CD14-positive monocyte (primary cell): ENCODE data around the gene GUCY1A1. TPM values are rescaled to one million over a fixed set of nuclear protein-coding genes. Genes with fewer than 3 reads are reported as not detected.
"Not testable (repeated sequence)": the region's sequence is repeated elsewhere in the genome, so short reads cannot be mapped to it uniquely, and the experiment has no call there.

Source experiments
- DNase-seq, 3 donors: peaks; one replicate each; pipeline ENCODE4 v3.0.0-alpha.2; 2011 to 2022
- H2AFZ ChIP-seq: 2 replicates; pipeline ENCODE4 v1.6.0; 2012; ENCODE audit warnings: mild to moderate bottlenecking, low read depth, low read length, inconsistent platforms; ENCODE audit not compliant: insufficient read depth, poor library complexity, severe bottlenecking
- H3K27ac ChIP-seq, 2 donors: 1 replicate in 1 of 2; 2 replicates in 1 of 2; pipeline ENCODE4 v1.5.1; 2012 to 2013; ENCODE audit warnings: low read length in 2 of 2, control low read depth in 1 of 2, inconsistent platforms in 1 of 2, low read depth in 1 of 2, mild to moderate bottlenecking in 1 of 2
- H3K27me3 ChIP-seq, 2 donors: one replicate each; pipeline versions ENCODE4 v1.6.0 to v1.6.1; 2011 to 2013; ENCODE audit warnings: low read length in 2 of 2; ENCODE audit not compliant: control insufficient read depth in 2 of 2, insufficient read depth in 2 of 2
- H3K36me3 ChIP-seq, 2 donors: replicated peaks in 1 of 2; 1 replicate in 1 of 2; 2 replicates in 1 of 2; pipeline versions ENCODE4 v1.5.1 to v1.6.1; 2012 to 2013; ENCODE audit warnings: low read length in 2 of 2, control low read depth in 1 of 2, inconsistent platforms in 1 of 2, mild to moderate bottlenecking in 1 of 2; ENCODE audit not compliant: insufficient read depth in 2 of 2, control insufficient read depth in 1 of 2
- H3K4me1 ChIP-seq, 2 donors: 1 replicate in 1 of 2; 2 replicates in 1 of 2; pipeline versions ENCODE4 v1.5.1 to v1.6.1; 2012 to 2013; ENCODE audit warnings: low read length in 2 of 2, control low read depth in 1 of 2, inconsistent platforms in 1 of 2, mild to moderate bottlenecking in 1 of 2, moderate library complexity in 1 of 2; ENCODE audit not compliant: insufficient read depth in 2 of 2, control insufficient read depth in 1 of 2
- H3K4me2 ChIP-seq: replicated peaks from 2 replicates; pipeline ENCODE3; 2012; ENCODE audit warnings: low read length, moderate library complexity, mild to moderate bottlenecking; ENCODE audit not compliant: poor library complexity, severe bottlenecking; ENCODE audit errors: extremely low read depth
- H3K4me3 ChIP-seq, 3 experiments: fragments of 200-600 bp in 1 of 3; sonication (generic) in 1 of 3; replicated peaks in 1 of 3; 1 replicate in 2 of 3; 2 replicates in 1 of 3; pipeline ENCODE4 v1.5.1; 2011 to 2013; ENCODE audit warnings: low read length in 3 of 3, mild to moderate bottlenecking in 3 of 3, control low read depth in 2 of 3, low read depth in 2 of 3, inconsistent platforms in 1 of 3, moderate library complexity in 1 of 3
- H3K79me2 ChIP-seq: 2 replicates; pipeline ENCODE4 v1.6.0; 2012; ENCODE audit warnings: mild to moderate bottlenecking, control low read depth, inconsistent platforms, low read length, moderate library complexity; ENCODE audit not compliant: insufficient read depth
- H3K9ac ChIP-seq: 2 replicates; pipeline ENCODE4 v1.6.0; 2017; ENCODE audit warnings: low read length, mild to moderate bottlenecking; ENCODE audit not compliant: insufficient read depth, poor library complexity, severe bottlenecking
- H3K9me3 ChIP-seq, 2 donors: replicated peaks in 1 of 2; 1 replicate in 1 of 2; 2 replicates in 1 of 2; pipeline versions ENCODE4 v1.5.1 to v1.6.1; 2012 to 2013; ENCODE audit warnings: low read length in 2 of 2, control low read depth in 1 of 2; ENCODE audit not compliant: control insufficient read depth in 1 of 2, insufficient read depth in 1 of 2
- H4K20me1 ChIP-seq: 2 replicates; pipeline ENCODE4 v1.6.0; 2012; ENCODE audit warnings: mild to moderate bottlenecking, low read length, control low read depth, moderate library complexity; ENCODE audit not compliant: insufficient read depth
- H3K27ac Mint-ChIP-seq, 7 donors: one replicate each; pipeline ENCODE4 v1.8.0; 2020; ENCODE audit warnings: mild to moderate bottlenecking in 7 of 7, mixed read lengths in 7 of 7, moderate library complexity in 6 of 7, inconsistent platforms in 2 of 7
- H3K27me3 Mint-ChIP-seq, 3 donors: one replicate each; pipeline ENCODE4 v1.8.0; 2021 to 2022; ENCODE audit warnings: low read depth in 3 of 3, mild to moderate bottlenecking in 3 of 3, mixed read lengths in 3 of 3, moderate library complexity in 3 of 3, inconsistent platforms in 1 of 3
- H3K36me3 Mint-ChIP-seq, 2 donors: one replicate each; pipeline ENCODE4 v1.8.0; 2020; ENCODE audit warnings: mixed read lengths in 2 of 2, inconsistent platforms in 1 of 2, mild to moderate bottlenecking in 1 of 2
- H3K4me1 Mint-ChIP-seq: one replicate; pipeline ENCODE4 v1.8.0; 2020; ENCODE audit warnings: mild to moderate bottlenecking, mixed read lengths
- H3K4me3 Mint-ChIP-seq, 2 donors: one replicate each; pipeline ENCODE4 v1.8.0; 2020; ENCODE audit warnings: mild to moderate bottlenecking in 2 of 2, mixed read lengths in 2 of 2, moderate library complexity in 1 of 2
- H3K9me3 Mint-ChIP-seq, 7 donors: one replicate each; pipeline ENCODE4 v1.8.0; 2020 to 2022; ENCODE audit warnings: mixed read lengths in 7 of 7, mild to moderate bottlenecking in 6 of 7, moderate library complexity in 6 of 7, inconsistent platforms in 2 of 7
- CTCF ChIP-seq: fragments of 200-600 bp; IDR thresholded peaks from one replicate; pipeline ENCODE4 v1.8.0; 2022; ENCODE audit warnings: antibody characterized with exemption, mild to moderate bottlenecking
- WGBS: methylation state at CpG from one replicate; pipeline ENCODE4 v1.1.5; 2013; ENCODE audit warnings: missing lambda C conversion rate; ENCODE audit not compliant: insufficient coverage; 5-methylcytosine and 5-hydroxymethylcytosine counted together
- intact Hi-C, 2 donors: fragments of 100-400 bp; cut with micrococcal nuclease; formaldehyde crosslinking; loops; one replicate each; pipeline versions ENCODE4 v1.15.0 to v1.15.1; 2023
- polyA plus RNA-seq, 3 donors: library from polyadenylated mRNA; depleted of rRNA in 1 of 3; unstranded in 2 of 3; stranded (reverse) in 1 of 3; fragments of 300-500 nt in 2 of 3; fragments of >200 nt in 1 of 3; fragmentation: Illumina TruSeq in 2 of 3; gene quantifications; 1 replicate in 2 of 3; 2 replicates in 1 of 3; pipeline ENCODE4 v1.2.3, GENCODE V29; 2012 to 2021

Gene GUCY1A1
- polyA plus RNA-seq, 3 donors: 0.88 to 1.2 (median 0.95) TPM

- no peak overlapping the region for H3K4me3 Mint-ChIP-seq
- Histone ChIP-seq H3K9ac (no peak overlapping the region), H3K4me3 (no peak overlapping the region), H3K4me1 (peaks cover 15 to 30% of the 10 kb centered on the region in 2 donors), H3K79me2 (no peaks in the 10 kb centered on the region), H3K27ac (no peak overlapping the region), H2AFZ (no peak overlapping the region), H3K4me2 (no peak overlapping the region), H3K36me3 (no peaks in the 10 kb centered on the region), H4K20me1 (no peaks in the 10 kb centered on the region), H3K9me3 (no peaks in the 10 kb centered on the region), H3K27me3 (no peaks in the 10 kb centered on the region)
- H3K9me3 Mint-ChIP-seq: no peaks in the 10 kb centered on the region
- H3K27me3 Mint-ChIP-seq: peaks cover 0 to 3% (median 0%) of the 10 kb centered on the region in 3 donors
- intact Hi-C loops: no loop called here
- no peaks in the 10 kb centered on the region for H3K36me3 Mint-ChIP-seq
- TF ChIP-seq CTCF: no peak
- peak overlapping the region in 1 of 7 donors; percentile 5 for H3K27ac Mint-ChIP-seq
- no peak for DNase-seq
- H3K4me1 Mint-ChIP-seq: peaks cover 33% of the 10 kb centered on the region
- no CpG with 5 or more reads among the region's 1 CpG for WGBS
Measured at GRCh38 chr4:155643087-155643486, 23.6 kb upstream of the GUCY1A1 start.

GRCh38 chr4:155646001-155646400 lies 20.6 kb upstream of the GUCY1A1 start:
- H3K9me3 Mint-ChIP-seq: peaks cover 0 to 3% (median 0%) of the 10 kb centered on the region in 7 donors
- Histone ChIP-seq H2AFZ (no peak overlapping the region), H3K4me2 (no peak overlapping the region), H3K4me1 (peaks cover 0 to 8% of the 10 kb centered on the region in 2 donors), H3K9ac (no peak overlapping the region), H3K27me3 (no peaks in the 10 kb centered on the region), H3K4me3 (no peak overlapping the region), H4K20me1 (no peaks in the 10 kb centered on the region), H3K9me3 (no peaks in the 10 kb centered on the region), H3K36me3 (no peaks in the 10 kb centered on the region), H3K79me2 (no peaks in the 10 kb centered on the region), H3K27ac (no peak overlapping the region)
- H3K27ac Mint-ChIP-seq: no peak overlapping the region
- H3K4me3 Mint-ChIP-seq: no peak overlapping the region
- no peaks in the 10 kb centered on the region for H3K36me3 Mint-ChIP-seq
- peaks cover 0 to 3% (median 0%) of the 10 kb centered on the region in 3 donors for H3K27me3 Mint-ChIP-seq
- WGBS: no CpG with 5 or more reads among the region's 2 CpGs
- no peak for DNase-seq
- peaks cover 7% of the 10 kb centered on the region for H3K4me1 Mint-ChIP-seq
- intact Hi-C loops: no loop called here
- no peak for TF ChIP-seq CTCF

- intact Hi-C loops, H4K20me1 ChIP-seq, H3K27me3 Mint-ChIP-seq, H3K4me1 Mint-ChIP-seq, H3K27ac ChIP-seq, H3K36me3 Mint-ChIP-seq, H2AFZ ChIP-seq, H3K4me3 Mint-ChIP-seq, H3K79me2 ChIP-seq, H3K9me3 ChIP-seq, H3K4me1 ChIP-seq, H3K9ac ChIP-seq, H3K36me3 ChIP-seq, H3K27me3 ChIP-seq, H3K4me2 ChIP-seq, H3K9me3 Mint-ChIP-seq, DNase-seq, H3K4me3 ChIP-seq: not testable (repeated sequence)
- H3K27ac Mint-ChIP-seq: peak overlapping the region in 1 of 7 donors; percentile 5
- no CpG with 5 or more reads among the region's 4 CpGs for WGBS
Measured at GRCh38 chr4:155650785-155651184, 15.9 kb upstream of the GUCY1A1 start.
